Renal pelvis (tissue), 12 donors: Measurements from ENCODE around the gene P2RY12. TPM values are rescaled to one million over a fixed set of nuclear protein-coding genes. Genes with fewer than 3 reads are reported as not detected.

ENCODE experiments used
- DNase-seq: peaks from one replicate; pipeline ENCODE4 v3.0.0-alpha.2; 2013
- long read RNA-seq, 16 experiments: transcript quantifications; one replicate each; lab custom pipeline, GENCODE V29; 2026
- polyA plus RNA-seq, 3 donors: library from polyadenylated mRNA; unstranded; fragments of 120-200 nt; gene quantifications; one replicate each; pipeline ENCODE4 v1.2.1, GENCODE V29; 2013; ENCODE audit not compliant: insufficient read length in 3 of 3

Gene P2RY12
- polyA plus RNA-seq = under 1 TPM; 0.75 to 0.91 (median 0.78) TPM
- long read RNA-seq, donor 1 = 0 reads
- long read RNA-seq, donor 2 = 0 reads
- long read RNA-seq, donor 3 = 0 reads
- long read RNA-seq, donor 4 = 0 reads
- long read RNA-seq, donor 5 = 0 reads
- long read RNA-seq, donor 6 = 0 reads
- long read RNA-seq, donor 7, partial matches to known transcripts = 0 of 1 reads
- long read RNA-seq, donor 7, other reads (novel, unspliced or antisense) = 0 of 1 reads
- long read RNA-seq, donor 8 = 0 reads
- long read RNA-seq, donor 9, partial matches to known transcripts = 0 of 1 reads
- long read RNA-seq, donor 9, other reads (novel, unspliced or antisense) = 0 of 1 reads
- long read RNA-seq, donor 10, partial matches to known transcripts = 0 of 1 reads
- long read RNA-seq, donor 10, other reads (novel, unspliced or antisense) = 0 of 1 reads
- long read RNA-seq, donor 11, partial matches to known transcripts = 0 of 1 reads
- long read RNA-seq, donor 11, other reads (novel, unspliced or antisense) = 0 of 1 reads
- long read RNA-seq, donor 12 = 0 reads
- long read RNA-seq, donor 13 = 0 reads
- long read RNA-seq, donor 14 = 0 reads
- long read RNA-seq, donor 15, partial matches to known transcripts = 0 of 1 reads
- long read RNA-seq, donor 15, other reads (novel, unspliced or antisense) = 0 of 1 reads
- long read RNA-seq, donor 16 = 0 reads

DNA sequence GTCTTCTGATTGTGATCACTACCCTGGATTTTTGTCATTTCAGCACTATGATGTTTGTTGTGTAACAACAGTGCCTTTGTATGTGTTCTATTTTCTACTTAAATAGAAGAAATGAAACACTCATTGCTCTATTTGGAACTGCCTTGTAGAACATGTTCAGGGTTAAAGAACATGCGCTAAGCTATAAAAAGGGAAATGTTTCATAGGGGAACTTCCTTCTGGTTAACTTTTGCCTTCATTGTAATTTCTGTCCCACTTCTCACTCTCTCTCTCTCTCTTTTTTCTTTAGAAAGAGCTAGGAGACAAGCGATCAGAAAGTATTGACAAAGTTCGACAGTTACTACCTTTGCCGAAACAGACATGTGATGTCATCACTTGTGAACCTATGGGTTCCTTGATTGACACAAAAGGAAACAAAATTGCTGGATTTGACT, at the start of gene P2RY12:
P2RY12 (minus strand) TSS at position 13 of the 434 bp plus-strand sequence. CDS start 45,908 bp downstream, outside the sequence.
- no peak for DNase-seq

DNA sequence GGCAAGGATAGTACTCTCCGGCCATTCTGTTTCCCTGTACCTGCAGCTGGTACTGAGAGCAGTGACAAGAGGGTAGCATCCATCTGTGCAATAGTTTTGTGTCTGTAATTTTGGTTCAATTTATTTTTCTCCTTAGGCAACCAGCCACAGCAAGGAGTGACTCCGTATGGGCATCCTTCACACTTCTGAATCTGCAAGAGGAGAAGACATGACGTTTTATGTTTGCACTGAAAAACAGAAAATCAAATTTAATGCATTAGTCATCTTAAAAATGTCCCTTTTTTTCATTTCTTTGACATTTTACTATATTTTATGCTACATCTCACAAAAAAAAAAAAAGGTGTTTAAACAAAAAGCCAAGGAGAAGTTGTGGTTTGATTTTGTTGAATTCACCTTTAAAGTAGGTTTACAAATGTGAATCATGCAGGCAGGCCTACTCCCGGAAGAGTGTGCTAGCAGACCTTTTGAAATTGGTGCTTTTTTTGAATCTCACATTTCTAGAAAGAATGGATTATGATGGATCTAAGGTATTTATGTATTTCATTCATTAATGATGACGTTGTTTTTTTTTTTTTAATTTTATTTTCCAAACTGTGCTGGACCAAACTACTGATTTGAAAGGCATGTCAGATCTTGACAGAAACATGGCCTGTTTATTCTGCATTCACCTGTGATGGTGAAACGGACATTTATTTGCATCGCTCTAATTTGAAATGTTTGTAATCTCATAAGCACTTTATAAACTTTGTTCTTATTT, 48.2 kb upstream of the P2RY12 start:
- DNase-seq = no peak

DNA sequence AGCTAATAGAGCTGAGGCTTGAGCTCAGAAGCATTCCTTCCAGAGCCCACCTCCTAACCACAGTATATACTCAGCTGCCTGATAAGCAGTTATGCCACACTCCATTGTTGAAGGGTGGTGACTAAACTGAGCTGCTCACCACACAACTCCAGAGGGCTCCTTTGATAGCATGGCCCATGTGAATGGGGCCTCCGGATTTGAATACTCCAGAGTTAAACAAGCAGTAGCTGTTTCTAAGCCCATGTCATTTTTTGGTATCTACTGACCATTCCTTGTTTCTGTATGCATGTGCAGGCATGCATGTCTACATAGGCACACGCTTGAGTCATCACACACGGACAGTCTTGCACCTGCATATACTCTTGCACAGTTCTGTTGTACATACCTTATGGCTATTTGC, 47.4 kb upstream of the P2RY12 start:
- DNase-seq = no peak

DNA sequence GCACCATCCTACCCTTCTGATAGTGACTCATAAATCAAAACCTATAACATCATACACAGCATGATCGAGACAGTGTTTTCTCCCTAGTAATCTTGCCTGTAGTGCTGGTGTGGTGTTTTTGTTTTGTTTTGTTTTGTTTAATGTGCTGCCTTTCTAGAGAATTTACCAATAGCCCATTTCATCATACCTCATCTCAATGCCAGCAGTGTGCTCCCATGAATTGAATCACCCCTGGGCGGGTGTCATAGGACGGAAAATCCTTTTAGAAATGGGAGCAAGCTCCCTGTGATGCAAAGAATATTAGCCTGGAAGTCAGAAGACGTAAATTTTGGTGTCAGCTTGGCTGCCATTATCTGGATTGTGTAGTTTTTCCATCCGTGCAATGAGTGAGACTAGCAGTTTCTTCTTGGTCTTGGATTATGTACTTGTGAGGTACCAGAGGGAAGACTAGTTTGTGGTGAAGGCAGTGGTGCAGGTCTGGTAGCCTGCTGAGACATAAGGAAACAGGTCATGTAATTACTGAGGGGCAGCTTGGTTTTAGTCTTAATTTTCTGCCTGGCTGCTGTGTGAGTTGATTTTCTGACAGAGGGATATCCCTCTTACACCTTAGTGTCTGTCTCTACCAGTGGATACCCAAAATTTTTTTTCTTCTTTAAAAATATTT, 46.4 kb upstream of the P2RY12 start:
- no peak for DNase-seq

GRCh38 chr3:151428386-151428785, 43.8 kb upstream of the P2RY12 start:
- DNase-seq = no peak

GRCh38 chr3:151426341-151426657, 41.7 kb upstream of the P2RY12 start:
- DNase-seq = no peak

- no peak for DNase-seq
Measured at GRCh38 chr3:151425627-151426340, 41.2 kb upstream of the P2RY12 start.

DNA sequence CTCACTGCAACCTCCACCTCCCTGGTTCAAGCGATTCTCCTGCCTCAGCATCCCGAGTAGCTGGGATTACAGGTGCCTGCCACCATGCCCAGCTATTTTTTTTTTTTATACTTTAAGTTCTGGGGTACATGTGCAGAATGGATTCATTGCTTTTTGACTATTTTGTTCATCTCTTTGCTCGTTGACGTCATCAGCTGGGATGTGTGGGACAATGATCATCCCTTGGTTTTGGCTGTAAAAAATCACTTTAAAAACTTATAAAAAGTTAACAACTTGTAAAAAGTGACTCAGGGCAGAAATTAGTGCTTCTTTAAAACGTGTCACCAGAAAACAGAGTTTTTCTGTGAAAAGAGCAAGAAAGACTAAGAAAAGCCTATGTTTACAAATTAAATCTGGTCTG, 38.5 kb upstream of the P2RY12 start:
- no peak for DNase-seq

DNA sequence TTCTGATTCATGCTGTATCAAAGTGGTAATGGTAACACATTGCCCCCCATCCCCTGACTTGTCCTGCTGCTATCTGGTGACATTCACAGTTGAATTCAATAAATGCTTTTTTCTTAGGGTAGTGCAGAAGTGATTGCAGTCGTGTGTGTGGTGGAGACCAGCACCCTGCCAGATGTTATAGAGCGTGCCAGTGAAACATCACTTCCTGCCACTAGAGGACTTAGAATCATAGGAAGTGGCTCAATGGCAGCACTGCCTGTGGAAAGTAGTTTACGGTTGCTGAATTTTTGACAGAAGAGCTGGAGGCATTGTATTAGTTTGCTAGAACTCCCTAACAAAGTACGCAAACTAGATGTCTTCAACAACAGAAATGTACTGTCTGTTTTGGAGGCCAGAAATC, 37.4 kb upstream of the P2RY12 start:
- DNase-seq = no peak

DNA sequence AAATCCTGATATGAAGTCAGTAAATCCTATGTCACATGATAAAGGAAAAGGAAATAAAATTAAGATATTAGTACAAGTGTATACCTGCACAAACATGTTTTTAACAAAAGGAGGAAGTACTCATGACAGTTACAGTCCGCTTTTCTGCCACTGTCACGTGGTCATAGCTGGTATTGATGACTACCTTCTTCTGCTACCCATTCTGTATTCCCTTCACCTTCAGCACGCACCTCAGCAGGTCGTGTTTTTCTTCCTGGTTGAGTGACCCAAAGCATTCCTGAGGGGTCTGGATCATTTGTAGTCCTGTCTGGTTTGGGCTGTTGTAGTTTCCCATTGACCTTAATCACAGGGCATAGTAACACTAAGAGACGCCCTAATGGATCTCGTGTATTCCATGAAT, 35.3 kb upstream of the P2RY12 start:
- no peak for DNase-seq

DNA sequence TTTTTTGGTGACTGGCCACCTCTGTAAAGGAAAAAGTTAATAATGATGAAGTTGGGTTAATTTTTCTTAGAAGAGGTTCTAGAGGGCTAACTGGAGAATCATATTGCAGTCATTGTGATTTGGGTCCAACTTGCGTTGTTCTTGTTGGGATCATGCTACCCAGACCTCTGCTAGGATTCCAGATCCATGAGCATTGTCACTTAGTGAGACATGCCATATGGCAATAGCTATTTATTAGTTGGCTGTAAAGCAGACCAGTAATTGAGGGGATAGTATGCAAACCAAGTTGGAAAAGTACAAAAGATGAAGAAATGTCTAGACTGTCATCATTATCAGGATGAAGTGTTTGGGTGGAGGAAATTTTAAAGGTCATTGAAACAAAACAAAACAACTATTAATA, 30.7 kb upstream of the P2RY12 start:
- no peak for DNase-seq

GRCh38 chr3:151412989-151413388, 28.4 kb upstream of the P2RY12 start:
- DNase-seq = no peak

- no peak for DNase-seq
Measured at GRCh38 chr3:151410891-151411559, 26.5 kb upstream of the P2RY12 start.

DNA sequence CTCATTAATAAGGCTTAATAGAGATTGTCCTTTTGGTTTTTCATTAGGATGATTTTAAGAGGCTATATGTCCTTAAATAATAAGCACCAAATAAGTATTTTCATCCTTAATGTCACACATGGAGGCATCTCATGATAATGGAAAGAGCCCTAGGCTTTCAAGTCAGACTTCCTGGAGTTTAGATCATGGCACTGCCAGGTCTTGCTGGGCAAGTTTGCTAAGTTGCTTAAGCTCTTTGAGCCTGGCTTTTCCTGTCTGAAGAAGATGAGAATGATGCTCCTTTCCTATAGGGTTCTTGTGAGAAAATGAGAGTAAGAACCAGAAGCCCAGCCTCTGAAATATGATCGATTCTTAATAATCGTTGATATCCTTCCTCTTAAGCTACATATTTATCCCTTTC, 23.4 kb upstream of the P2RY12 start:
- no peak for DNase-seq

- DNase-seq = no peak
Measured at GRCh38 chr3:151404316-151404715, 19.8 kb upstream of the P2RY12 start.

GRCh38 chr3:151403246-151403645, 18.7 kb upstream of the P2RY12 start:
- no peak for DNase-seq

DNA sequence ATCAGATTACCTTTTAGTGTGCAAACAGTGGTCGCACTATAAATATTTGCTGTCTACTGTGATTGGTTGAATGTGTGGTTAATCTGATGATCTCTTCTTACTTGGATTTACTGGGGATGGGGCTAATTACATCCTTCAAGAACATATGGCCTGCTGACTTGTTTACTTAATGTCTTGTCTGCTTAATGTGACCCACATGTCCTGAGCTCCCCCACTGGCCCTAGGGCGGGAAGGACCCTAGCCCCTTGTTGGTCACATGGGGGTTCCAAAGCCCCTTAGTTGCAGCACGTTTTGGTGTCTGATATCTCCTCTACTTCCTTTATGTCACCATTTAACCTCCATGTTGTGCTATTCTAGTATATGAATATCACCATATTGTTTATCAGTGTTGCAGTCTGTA, 17.8 kb upstream of the P2RY12 start:
- no peak for DNase-seq

DNA sequence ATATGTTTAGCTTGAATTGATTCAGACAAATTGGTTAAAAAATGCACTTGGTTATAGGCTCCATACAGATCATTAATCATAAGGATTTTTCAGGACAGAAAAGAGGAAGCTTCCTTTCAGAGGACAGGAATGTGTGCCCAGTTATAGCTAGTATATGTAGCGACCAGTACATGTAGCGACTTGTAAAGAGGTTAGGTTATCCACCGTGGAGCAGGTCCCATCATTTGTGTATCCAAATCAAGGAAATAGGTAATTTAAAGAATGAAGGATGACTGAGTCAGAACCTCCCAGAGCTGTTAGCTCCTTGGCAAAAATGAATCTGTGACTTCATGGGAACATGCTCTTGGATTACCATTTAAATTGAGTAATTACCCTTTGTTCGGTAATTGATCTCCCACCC, 15.8 kb upstream of the P2RY12 start:
- DNase-seq = no peak

DNA sequence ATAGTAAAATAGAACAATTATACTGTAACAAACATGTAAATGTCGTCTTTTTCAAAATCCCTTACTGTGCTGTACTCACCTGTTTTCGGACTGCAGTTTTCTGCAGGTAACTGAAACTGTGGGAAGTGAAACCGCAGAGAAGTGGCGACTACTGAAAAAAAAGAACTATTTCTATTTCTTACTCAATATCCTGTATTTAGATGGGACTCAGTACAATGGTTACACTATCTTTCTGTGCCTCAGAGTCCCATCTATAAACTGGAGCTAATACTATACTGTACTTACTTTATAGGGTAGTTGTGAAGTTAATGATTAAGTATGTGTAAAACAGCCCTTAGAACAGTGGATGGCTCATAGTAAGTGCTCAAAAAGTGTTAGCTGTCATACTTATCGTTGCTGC, 14.3 kb upstream of the P2RY12 start:
- no peak for DNase-seq

- no peak for DNase-seq
Measured at GRCh38 chr3:151395806-151396205, 11.3 kb upstream of the P2RY12 start.

DNA sequence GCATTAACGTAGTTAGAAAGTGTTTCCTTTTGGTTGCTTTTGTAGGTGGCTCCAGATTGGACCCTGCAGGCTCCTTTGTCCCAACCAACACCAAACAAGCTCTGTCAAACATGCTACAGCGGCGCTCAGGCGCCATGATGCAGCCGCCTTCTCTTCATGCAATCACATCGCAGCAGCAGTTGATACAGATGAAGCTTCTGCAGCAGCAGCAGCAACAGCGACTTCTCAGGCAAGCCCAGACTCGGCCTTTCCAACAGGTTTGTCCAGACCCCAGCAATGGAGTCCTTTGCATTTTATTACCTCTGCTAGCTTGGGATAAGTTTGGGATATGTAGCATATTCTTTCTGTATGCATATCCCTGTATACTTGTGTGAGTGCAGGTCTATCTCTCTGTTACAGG, 10.1 kb upstream of the P2RY12 start:
- no peak for DNase-seq
